ENCODE data around the gene MKLN1. TPM values are rescaled to one million over a fixed set of nuclear protein-coding genes. Genes with fewer than 3 reads are reported as not detected.

The MKLN1 gene
- polyA plus RNA-seq, 2 of the 4 experiments (the other 2 are of a cell fraction): 39.6 to 84.5 TPM

DNA sequence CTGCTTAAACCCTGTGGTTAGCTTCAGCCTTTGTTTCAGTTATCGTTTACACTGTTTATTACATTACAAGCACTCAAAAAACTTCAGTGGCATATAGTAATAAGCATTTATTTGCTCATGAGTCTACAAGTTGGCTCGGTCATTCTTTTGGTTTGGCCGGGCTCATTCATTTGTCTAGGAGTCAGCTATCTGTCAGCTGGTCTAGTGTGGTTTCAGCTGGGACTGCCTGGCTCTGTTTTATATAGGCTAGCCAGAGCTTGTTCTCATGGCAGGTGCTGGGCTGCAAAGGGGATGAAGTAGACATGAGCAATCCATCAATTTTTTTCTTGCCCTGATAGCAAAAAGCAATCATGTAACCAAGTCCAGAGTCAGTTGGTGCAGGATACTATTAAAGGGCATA, 103.6 kb downstream of the MKLN1 start (continued):
- TF ChIP-seq TP53 (CRISPR knock-in tag; IDR thresholded peaks at IDR 0.05) (no peak), HES2 (IDR thresholded peaks at IDR 0.05) (no peak), EHMT2 (IDR thresholded peaks at IDR 0.05; ENCODE audit: low read depth) (no peak), JUN (IDR thresholded peaks at IDR 0.05) (no peak)

DNA sequence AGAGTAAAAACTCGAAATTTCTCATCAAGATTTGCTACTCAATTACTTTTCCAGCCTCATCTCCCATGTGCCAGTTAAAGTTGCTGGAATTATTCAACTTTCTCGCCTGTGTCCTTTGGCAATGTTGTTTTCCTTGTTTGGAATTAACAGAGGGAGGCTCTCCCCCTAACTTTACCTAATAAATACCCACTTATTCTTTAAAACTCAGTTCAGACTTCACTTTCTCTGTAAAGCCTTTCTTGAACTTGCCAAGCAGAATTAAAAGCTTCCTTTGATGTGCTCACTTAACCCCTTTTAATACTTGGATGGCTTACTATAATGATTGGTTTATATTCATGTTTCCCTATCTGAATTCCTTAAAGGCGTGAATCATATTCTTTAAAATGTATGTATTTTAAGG, 104.1 kb downstream of the MKLN1 start:
- POLR2A ChIA-PET: no interaction called here
- DNase-seq (ENCODE audit: low read depth in 1 of 2, low spot score in 1 of 2): no peak
- FAIRE-seq: no peak

DNA sequence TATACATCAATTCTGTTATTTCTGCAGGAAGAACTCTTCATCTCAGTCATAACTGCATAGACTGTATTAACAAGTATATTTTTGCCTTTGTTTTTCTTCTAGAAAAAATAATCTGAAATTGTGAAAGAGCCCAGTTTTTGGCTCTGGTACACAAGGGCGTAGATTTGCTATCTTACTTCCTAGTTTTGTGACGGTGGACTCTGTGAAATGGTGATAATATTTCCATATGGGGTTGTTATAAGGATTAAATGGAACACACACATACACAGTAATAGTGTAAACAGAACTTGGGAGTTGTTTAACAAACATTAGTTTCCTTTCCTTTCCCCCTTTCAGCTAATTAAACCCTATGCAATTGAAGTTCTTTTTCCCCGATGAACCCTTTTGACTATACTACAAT, 108.7 kb downstream of the MKLN1 start:
- Histone ChIP-seq H3K4me1 (no peaks in the 10 kb centered on the region), H3K4me2 (no peak overlapping the region), H3K4me3 (no peak overlapping the region), H3K27ac (no peak overlapping the region), H3K9me3 (peaks cover 9% of the 10 kb centered on the region; the same call in 2 of the 3 replicates)
- CTCF ChIA-PET: no interaction called here
- WGBS (ENCODE audit: missing lambda C conversion rate): 87% methylated on average over 3 of the region's 3 CpGs
- POLR2A ChIA-PET: no interaction called here
- no peak for ATAC-seq
- FAIRE-seq: no peak
- TF ChIP-seq, protein P1, sequence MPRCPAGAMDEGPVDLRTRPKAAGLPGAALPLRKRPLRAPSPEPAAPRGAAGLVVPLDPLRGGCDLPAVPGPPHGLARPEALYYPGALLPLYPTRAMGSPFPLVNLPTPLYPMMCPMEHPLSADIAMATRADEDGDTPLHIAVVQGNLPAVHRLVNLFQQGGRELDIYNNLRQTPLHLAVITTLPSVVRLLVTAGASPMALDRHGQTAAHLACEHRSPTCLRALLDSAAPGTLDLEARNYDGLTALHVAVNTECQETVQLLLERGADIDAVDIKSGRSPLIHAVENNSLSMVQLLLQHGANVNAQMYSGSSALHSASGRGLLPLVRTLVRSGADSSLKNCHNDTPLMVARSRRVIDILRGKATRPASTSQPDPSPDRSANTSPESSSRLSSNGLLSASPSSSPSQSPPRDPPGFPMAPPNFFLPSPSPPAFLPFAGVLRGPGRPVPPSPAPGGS (IDR thresholded peaks at IDR 0.05): no peak
- TF ChIP-seq KDM5A (IDR thresholded peaks at IDR 0.05): no peak
- no peak for TF ChIP-seq EHMT2 (IDR thresholded peaks at IDR 0.05; ENCODE audit: low read depth)
- TF ChIP-seq TP53 (CRISPR knock-in tag; IDR thresholded peaks at IDR 0.05): no peak
- TF ChIP-seq POLR2A (IDR thresholded peaks at IDR 0.05; ENCODE audit: low read length): no peak
- no peak for TF ChIP-seq RAD21 (conservative IDR thresholded peaks at IDR 0.05 in 1 of 2, IDR thresholded peaks at IDR 0.05 in 1 of 2)
- TF ChIP-seq SMC3 (IDR thresholded peaks at IDR 0.05): no peak
- no peak for TF ChIP-seq RNF2 (IDR thresholded peaks at IDR 0.05; ENCODE audit: borderline replicate concordance, low read depth)
- no peak for TF ChIP-seq CHD2 (IDR thresholded peaks at IDR 0.05; ENCODE audit: low read length, partially characterized antibody)
- TF ChIP-seq MAZ (IDR thresholded peaks at IDR 0.05; ENCODE audit: borderline replicate concordance, low read depth, low read length): no peak
- no peak for TF ChIP-seq CBX8 (IDR thresholded peaks at IDR 0.05)
- no peak for TF ChIP-seq HES2 (IDR thresholded peaks at IDR 0.05)
- TF ChIP-seq FOXS1 (CRISPR knock-in tag; IDR thresholded peaks at IDR 0.05): no peak
- TF ChIP-seq, protein P2, sequence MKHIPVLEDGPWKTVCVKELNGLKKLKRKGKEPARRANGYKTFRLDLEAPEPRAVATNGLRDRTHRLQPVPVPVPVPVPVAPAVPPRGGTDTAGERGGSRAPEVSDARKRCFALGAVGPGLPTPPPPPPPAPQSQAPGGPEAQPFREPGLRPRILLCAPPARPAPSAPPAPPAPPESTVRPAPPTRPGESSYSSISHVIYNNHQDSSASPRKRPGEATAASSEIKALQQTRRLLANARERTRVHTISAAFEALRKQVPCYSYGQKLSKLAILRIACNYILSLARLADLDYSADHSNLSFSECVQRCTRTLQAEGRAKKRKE (CRISPR knock-in tag; IDR thresholded peaks at IDR 0.05; ENCODE audit: low read depth): no peak
- TF ChIP-seq, protein P3, sequence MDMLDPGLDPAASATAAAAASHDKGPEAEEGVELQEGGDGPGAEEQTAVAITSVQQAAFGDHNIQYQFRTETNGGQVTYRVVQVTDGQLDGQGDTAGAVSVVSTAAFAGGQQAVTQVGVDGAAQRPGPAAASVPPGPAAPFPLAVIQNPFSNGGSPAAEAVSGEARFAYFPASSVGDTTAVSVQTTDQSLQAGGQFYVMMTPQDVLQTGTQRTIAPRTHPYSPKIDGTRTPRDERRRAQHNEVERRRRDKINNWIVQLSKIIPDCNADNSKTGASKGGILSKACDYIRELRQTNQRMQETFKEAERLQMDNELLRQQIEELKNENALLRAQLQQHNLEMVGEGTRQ (IDR thresholded peaks at IDR 0.05): no peak
- TF ChIP-seq MYC (IDR thresholded peaks at IDR 0.05; ENCODE audit: borderline replicate concordance, low read length): no peak
- TF ChIP-seq ZSCAN20 (CRISPR knock-in tag; IDR thresholded peaks at IDR 0.05): no peak
- no peak for TF ChIP-seq PBX3 (IDR thresholded peaks at IDR 0.05)
- no peak for TF ChIP-seq ZC3H11A (IDR thresholded peaks at IDR 0.05)
- no peak for DNase-seq (ENCODE audit: low read depth in 1 of 2, low spot score in 1 of 2)

More for the DNA sequence above, 104.1 kb downstream of the MKLN1 start:
- Histone ChIP-seq H3K27ac (no peak overlapping the region), H3K4me2 (no peak overlapping the region), H3K4me3 (no peak overlapping the region), H3K4me1 (no peaks in the 10 kb centered on the region), H3K9me3 (no peaks in the 10 kb centered on the region; the same call in 2 of the 3 replicates)
- 84% methylated on average over 3 of the region's 3 CpGs for WGBS (ENCODE audit: missing lambda C conversion rate)
- CTCF ChIA-PET: interaction anchor here (0.9 kb wide), 1 partner anchor 55 kb away, joined by 3 read pairs; no protein-coding TSS in a partner anchor
- ATAC-seq: no peak
- TF ChIP-seq, protein P4, sequence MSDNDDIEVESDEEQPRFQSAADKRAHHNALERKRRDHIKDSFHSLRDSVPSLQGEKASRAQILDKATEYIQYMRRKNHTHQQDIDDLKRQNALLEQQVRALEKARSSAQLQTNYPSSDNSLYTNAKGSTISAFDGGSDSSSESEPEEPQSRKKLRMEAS (IDR thresholded peaks at IDR 0.05): no peak
- TF ChIP-seq NFE2L2 (conservative IDR thresholded peaks at IDR 0.05; ENCODE audit: low read length) (no peak), NPAS2 (CRISPR knock-in tag; IDR thresholded peaks at IDR 0.05; ENCODE audit: borderline replicate concordance) (no peak), EHF (CRISPR knock-in tag; IDR thresholded peaks at IDR 0.05) (no peak), RFX5 (IDR thresholded peaks at IDR 0.05) (no peak), HOXA7 (CRISPR knock-in tag; IDR thresholded peaks at IDR 0.05) (no peak), ZNF302 (CRISPR knock-in tag; IDR thresholded peaks at IDR 0.05) (no peak), KDM5A (IDR thresholded peaks at IDR 0.05) (no peak), JUNB (IDR thresholded peaks at IDR 0.05) (no peak), ZC3H11A (IDR thresholded peaks at IDR 0.05) (no peak), MAFK (IDR thresholded peaks at IDR 0.05; ENCODE audit: partially characterized antibody) (no peak), HEYL (CRISPR knock-in tag; IDR thresholded peaks at IDR 0.05) (no peak), HDAC2 (IDR thresholded peaks at IDR 0.05) (no peak), ELK1 (IDR thresholded peaks at IDR 0.05; ENCODE audit: low read depth, low read length) (no peak), CBX2 (IDR thresholded peaks at IDR 0.05; ENCODE audit: borderline replicate concordance, low read depth) (no peak), BHLHE40 (IDR thresholded peaks at IDR 0.05; ENCODE audit: low read depth, low read length) (no peak), SREBF2 (IDR thresholded peaks at IDR 0.05) (no peak), POLR2AphosphoS2 (conservative IDR thresholded peaks at IDR 0.05; ENCODE audit: low read length) (no peak), MYC (IDR thresholded peaks at IDR 0.05; ENCODE audit: borderline replicate concordance, low read length) (no peak)
- TF ChIP-seq, protein P2 (CRISPR knock-in tag; IDR thresholded peaks at IDR 0.05; ENCODE audit: low read depth): no peak
